DOHH2 (cell line): ENCODE data around the gene SLC35G3.

Experiments used
- H3F3A ChIP-seq: fragments of 200-600 bp; sonication (generic), shearing (Covaris generic); 2 replicates; pipeline ENCODE4 v1.6.0; 2016; ENCODE audit warnings: antibody characterized with exemption, mild to moderate bottlenecking; ENCODE audit not compliant: control insufficient read depth, insufficient read depth
- H3K27ac ChIP-seq: fragments of 200-600 bp; sonication (generic); 2 replicates; pipeline ENCODE4 v1.5.1; 2014; ENCODE audit warnings: low read depth, mild to moderate bottlenecking, low read length, moderate library complexity
- H3K27me3 ChIP-seq: fragments of 200-600 bp; sonication (generic); 2 replicates; pipeline ENCODE4 v1.6.1; 2014; ENCODE audit warnings: mild to moderate bottlenecking, low read length, mixed read lengths; ENCODE audit not compliant: control insufficient read depth
- H3K36me3 ChIP-seq: fragments of 200-600 bp; sonication (generic); 2 replicates; pipeline ENCODE4 v1.6.1; 2014; ENCODE audit warnings: mild to moderate bottlenecking, low read length, moderate library complexity, mixed read lengths; ENCODE audit not compliant: control insufficient read depth
- H3K4me1 ChIP-seq: fragments of 200-600 bp; sonication (generic); 2 replicates; pipeline ENCODE4 v1.6.1; 2014; ENCODE audit warnings: mild to moderate bottlenecking, low read length, mixed read lengths; ENCODE audit not compliant: control insufficient read depth
- H3K4me2 ChIP-seq: fragments of 200-600 bp; sonication (generic); 2 replicates; pipeline ENCODE4 v1.6.0; 2014; ENCODE audit warnings: mild to moderate bottlenecking, low read length, moderate library complexity
- H3K4me3 ChIP-seq: fragments of 200-600 bp; sonication (generic); 2 replicates; pipeline ENCODE4 v1.5.1; 2014; ENCODE audit warnings: mild to moderate bottlenecking, low read length, mixed read lengths
- H3K79me2 ChIP-seq: fragments of 200-600 bp; sonication (generic); 2 replicates; pipeline ENCODE4 v1.6.1; 2014; ENCODE audit warnings: mild to moderate bottlenecking, low read length, mixed read lengths; ENCODE audit not compliant: control insufficient read depth
- H3K9me2 ChIP-seq: fragments of 200-600 bp; sonication (generic); replicated peaks from 2 replicates; pipeline ENCODE4 v1.6.1; 2014; ENCODE audit warnings: mild to moderate bottlenecking, low read length, mixed read lengths; ENCODE audit not compliant: control insufficient read depth
- H3K9me3 ChIP-seq: fragments of 200-600 bp; sonication (generic); 2 replicates; pipeline ENCODE4 v1.6.1; 2014; ENCODE audit warnings: antibody characterized with exemption, low read length, mixed read lengths; ENCODE audit not compliant: control insufficient read depth, insufficient read depth
- H4K20me1 ChIP-seq: fragments of 200-600 bp; sonication (generic); 2 replicates; pipeline ENCODE4 v1.6.0; 2014; ENCODE audit warnings: low read depth, mild to moderate bottlenecking, antibody characterized with exemption, low read length, moderate library complexity; ENCODE audit not compliant: control insufficient read depth, insufficient read depth
- EZH2phosphoT487 ChIP-seq: fragments of 200-600 bp; sonication (generic); IDR thresholded peaks from 2 replicates; pipeline ENCODE4 v1.6.1; 2017; ENCODE audit warnings: borderline replicate concordance, mild to moderate bottlenecking, antibody characterized with exemption, low read length, moderate library complexity, mixed read lengths
- TF ChIP-seq, protein P1 (sequence below): fragments of 200-600 bp; sonication (generic); IDR thresholded peaks from one replicate; pipeline ENCODE4 v1.5.1; 2014; ENCODE audit warnings: antibody characterized with exemption, mild to moderate bottlenecking, low read depth, low read length; ENCODE audit not compliant: poor library complexity, severe bottlenecking

SLC35G3 gene

DNA sequence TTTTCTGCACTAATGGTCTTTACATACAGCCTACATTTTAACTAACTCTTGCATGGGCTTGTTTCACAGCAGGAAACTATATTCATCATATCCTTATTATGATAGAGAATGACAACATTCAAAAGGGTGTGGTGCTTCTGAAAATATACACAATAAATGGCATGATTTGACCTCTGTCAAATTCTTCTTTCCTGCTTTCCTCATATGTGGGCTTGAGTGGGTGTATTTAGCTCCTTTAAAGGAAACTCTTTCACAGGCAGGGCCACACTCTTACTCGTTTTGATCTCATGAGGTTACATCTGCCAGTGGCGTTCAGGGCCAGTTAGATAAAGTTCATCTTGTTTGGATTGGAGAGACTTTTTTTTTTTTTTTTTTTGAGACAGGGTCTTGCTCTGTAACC lies 6.1 kb downstream of the SLC35G3 start:
- no peaks in the 10 kb centered on the region for H3K9me3 ChIP-seq
- H3K9me2 ChIP-seq: no peaks in the 10 kb centered on the region
- H3K27me3 ChIP-seq: peaks cover 35% of the 10 kb centered on the region
- no peak overlapping the region for H3K4me2 ChIP-seq
- H3K4me3 ChIP-seq: no peak overlapping the region
- no peaks in the 10 kb centered on the region for H3K36me3 ChIP-seq
- no peak for TF ChIP-seq EZH2phosphoT487
- TF ChIP-seq, protein P1, sequence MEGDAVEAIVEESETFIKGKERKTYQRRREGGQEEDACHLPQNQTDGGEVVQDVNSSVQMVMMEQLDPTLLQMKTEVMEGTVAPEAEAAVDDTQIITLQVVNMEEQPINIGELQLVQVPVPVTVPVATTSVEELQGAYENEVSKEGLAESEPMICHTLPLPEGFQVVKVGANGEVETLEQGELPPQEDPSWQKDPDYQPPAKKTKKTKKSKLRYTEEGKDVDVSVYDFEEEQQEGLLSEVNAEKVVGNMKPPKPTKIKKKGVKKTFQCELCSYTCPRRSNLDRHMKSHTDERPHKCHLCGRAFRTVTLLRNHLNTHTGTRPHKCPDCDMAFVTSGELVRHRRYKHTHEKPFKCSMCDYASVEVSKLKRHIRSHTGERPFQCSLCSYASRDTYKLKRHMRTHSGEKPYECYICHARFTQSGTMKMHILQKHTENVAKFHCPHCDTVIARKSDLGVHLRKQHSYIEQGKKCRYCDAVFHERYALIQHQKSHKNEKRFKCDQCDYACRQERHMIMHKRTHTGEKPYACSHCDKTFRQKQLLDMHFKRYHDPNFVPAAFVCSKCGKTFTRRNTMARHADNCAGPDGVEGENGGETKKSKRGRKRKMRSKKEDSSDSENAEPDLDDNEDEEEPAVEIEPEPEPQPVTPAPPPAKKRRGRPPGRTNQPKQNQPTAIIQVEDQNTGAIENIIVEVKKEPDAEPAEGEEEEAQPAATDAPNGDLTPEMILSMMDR: no peak
- no peaks in the 10 kb centered on the region for H4K20me1 ChIP-seq
- H3F3A ChIP-seq: no peaks in the 10 kb centered on the region
- no peak overlapping the region for H3K27ac ChIP-seq
- no peaks in the 10 kb centered on the region for H3K4me1 ChIP-seq
- no peaks in the 10 kb centered on the region for H3K79me2 ChIP-seq

DNA sequence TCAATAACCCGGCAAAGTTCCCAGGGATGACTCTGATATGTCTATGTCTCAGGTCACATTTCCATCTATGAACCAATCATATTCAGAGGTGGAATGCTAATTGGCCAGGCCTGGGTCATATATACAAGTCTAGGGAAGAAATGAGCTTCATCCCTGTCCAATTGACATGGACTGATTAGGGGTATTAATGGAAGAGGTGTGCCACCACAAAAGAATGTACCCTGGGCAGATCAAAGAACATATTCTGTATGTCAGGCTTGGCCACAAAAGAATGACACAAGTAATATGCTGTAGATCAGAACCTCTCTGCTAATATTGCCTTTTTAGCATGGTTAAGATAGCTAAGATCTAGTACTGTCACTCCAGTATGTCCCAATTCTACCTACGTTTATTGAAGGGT lies 6.7 kb downstream of the SLC35G3 start:
- Histone ChIP-seq H3K79me2 (no peaks in the 10 kb centered on the region), H3K4me2 (no peak overlapping the region), H3F3A (no peaks in the 10 kb centered on the region), H3K27ac (no peak overlapping the region), H3K9me2 (no peaks in the 10 kb centered on the region), H3K9me3 (no peaks in the 10 kb centered on the region), H4K20me1 (no peaks in the 10 kb centered on the region), H3K4me3 (no peak overlapping the region), H3K27me3 (peaks cover 35% of the 10 kb centered on the region), H3K4me1 (no peaks in the 10 kb centered on the region), H3K36me3 (no peaks in the 10 kb centered on the region)
- TF ChIP-seq, protein P1: no peak
- TF ChIP-seq EZH2phosphoT487: no peak

DNA sequence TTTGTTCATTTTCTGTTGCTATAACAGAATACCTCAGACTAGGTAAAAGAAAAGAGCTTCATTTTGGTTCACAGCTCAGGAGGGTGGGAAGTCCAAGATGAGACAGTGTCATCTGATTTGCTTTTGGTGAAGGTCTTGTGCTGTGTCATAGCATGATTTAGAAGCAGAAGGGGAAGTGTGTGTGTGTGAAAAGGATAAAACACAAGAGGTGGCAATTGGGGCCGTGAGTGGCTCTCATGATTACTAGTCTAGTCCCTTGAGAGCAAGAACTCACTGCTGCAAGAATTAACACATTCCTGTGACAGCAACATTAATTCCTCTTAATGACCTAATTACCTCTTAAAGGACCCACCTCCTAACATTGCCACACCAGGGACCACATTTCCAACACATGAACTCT lies 8.3 kb downstream of the SLC35G3 start:
- TF ChIP-seq EZH2phosphoT487: no peak
- TF ChIP-seq, protein P1: no peak
- Histone ChIP-seq H3K27ac (no peak overlapping the region), H3K79me2 (no peaks in the 10 kb centered on the region), H3K4me3 (no peak overlapping the region), H3K27me3 (peaks cover 35% of the 10 kb centered on the region), H3K9me2 (no peaks in the 10 kb centered on the region), H3K9me3 (no peaks in the 10 kb centered on the region), H3K4me2 (no peak overlapping the region), H3F3A (no peaks in the 10 kb centered on the region), H3K36me3 (no peaks in the 10 kb centered on the region), H3K4me1 (no peaks in the 10 kb centered on the region), H4K20me1 (no peaks in the 10 kb centered on the region)

DNA sequence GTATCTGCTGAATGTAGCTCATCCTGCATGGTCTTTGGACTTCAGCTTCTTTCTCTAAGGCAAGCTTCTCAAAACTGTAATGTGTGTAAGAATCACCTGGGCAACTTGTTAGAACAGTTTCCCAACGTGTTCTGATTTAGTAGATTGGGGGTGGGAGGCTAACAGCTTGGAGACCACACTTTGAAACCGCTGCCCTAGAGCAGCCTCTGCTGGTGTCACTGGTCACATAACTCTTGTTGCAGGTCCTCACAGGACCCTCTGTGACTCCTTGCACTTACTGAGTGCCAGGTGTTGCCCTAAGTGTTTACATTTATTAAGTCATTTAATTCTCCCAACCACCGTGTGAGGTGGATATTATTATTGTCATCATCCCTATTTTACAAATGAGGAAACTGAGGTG lies 9.9 kb downstream of the SLC35G3 start:
- H3K79me2 ChIP-seq: no peaks in the 10 kb centered on the region
- no peaks in the 10 kb centered on the region for H3K36me3 ChIP-seq
- H3K9me3 ChIP-seq: no peaks in the 10 kb centered on the region
- no peak overlapping the region for H3K4me3 ChIP-seq
- H3K4me2 ChIP-seq: no peak overlapping the region
- peaks cover 35% of the 10 kb centered on the region for H3K27me3 ChIP-seq
- H4K20me1 ChIP-seq: no peaks in the 10 kb centered on the region
- no peak for TF ChIP-seq EZH2phosphoT487
- TF ChIP-seq, protein P1: no peak
- H3F3A ChIP-seq: no peaks in the 10 kb centered on the region
- no peak overlapping the region for H3K27ac ChIP-seq
- H3K4me1 ChIP-seq: no peaks in the 10 kb centered on the region
- H3K9me2 ChIP-seq: no peaks in the 10 kb centered on the region
